NCI-H1930 (cell line): ENCODE results near the gene KRTAP10-10.
"Not testable (repeated sequence)": the region's sequence is repeated elsewhere in the genome, so short reads cannot be mapped to it uniquely, and the experiment has no call there.

Experiments used
- DNase-seq, 2 experiments: peaks; one replicate each; lab custom pipeline; 2025; lab: John Stamatoyannopoulos, UW

Gene KRTAP10-10

DNA sequence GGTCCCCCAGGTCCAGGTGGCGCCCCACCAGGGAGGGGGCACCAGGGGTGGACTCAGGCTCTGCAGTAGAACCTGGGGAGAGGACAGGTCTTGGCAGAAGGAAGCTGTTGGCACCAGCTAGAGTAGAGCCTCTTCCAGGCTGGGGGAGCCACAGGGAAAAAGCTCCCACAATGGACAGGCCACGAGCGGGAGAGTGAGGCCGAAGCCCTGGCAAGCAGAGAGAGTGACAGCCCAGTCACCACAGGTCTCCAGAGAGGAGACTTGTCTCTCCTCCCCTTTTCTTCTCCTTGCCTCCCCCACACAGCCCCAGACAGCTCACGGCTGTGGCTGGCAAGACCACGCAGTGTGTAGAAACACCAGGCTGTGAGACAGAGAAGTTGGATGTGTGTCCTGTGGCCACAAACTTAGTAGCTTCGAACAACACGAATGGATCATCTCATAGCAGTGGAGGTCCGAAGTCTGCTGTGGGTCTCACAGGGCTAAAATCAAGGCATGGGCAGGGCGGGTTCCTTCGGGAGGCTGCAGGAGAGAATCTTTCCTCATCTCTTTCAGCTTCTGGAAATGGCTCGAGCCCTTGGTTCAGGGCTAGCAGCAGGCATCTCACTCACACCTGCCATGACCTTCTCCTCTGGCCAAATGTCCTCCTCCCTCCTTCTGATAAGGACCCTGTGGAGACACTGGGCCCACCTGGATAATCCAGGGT lies 14.0 kb downstream of the KRTAP10-10 start:
- DNase-seq = no peak

DNA sequence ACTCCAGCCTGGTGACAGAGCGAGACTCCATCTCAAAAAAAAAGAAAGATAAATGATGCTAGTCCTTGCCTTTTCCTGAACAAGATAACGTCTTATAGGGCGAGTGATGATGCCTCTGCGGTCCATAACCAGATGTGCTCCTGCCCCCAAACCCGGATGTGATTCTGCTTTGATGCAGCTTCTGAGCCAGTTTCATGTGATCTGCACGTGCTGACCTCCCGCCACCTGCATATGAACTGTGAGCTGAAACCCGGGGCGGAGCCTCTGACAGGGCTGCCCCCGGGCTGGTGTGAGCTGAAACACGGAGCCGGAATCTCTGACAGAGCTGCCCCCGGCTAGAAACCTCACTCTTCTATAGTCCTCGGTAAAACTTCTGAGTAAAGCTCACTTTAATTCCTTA lies 16.0 kb downstream of the KRTAP10-10 start:
- DNase-seq = no peak

DNA sequence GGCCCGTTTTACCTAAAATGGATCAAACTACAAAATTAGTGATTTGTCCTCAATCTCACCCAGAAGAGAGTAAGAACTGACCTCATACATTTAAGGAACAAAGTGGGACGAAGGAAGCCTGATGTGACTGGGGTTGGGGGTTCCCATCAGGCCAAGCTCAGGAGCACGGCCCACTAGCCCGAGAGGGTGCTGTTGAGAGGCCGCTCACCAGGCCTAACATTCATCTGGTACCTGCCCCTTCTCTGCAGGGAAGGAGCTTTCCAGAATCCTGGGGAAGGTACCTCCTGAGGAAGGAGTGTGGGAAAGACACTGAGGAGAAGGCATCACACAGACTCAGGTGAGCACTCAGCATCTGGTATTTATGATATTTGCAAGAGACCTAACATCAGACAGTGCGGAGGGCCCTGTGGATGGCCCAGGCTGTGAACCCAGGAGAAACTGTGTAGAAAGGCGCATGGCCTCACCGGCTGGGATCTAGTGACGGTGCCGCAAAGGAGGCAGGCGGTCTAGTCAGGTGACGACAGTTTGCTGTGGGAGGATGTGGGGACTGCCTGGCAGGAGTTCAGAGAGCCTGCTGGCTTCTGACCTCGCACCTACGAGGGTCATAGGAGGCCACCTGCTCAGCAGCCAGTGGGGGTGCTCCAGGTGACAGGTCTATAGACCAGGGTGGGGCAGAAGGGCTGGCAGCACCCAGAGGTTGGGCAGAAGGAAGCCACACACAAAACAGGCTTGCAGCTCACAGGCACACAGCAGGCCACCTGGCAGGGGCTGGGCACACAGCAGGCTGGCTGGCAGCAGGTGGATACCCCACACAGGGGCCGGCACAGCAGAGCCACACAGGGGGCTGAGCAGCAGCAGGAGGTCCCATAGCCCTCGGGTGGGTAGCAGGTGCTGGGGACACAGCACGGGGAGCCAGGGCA lies 16.8 kb downstream of the KRTAP10-10 start:
- DNase-seq = no peak

DNA sequence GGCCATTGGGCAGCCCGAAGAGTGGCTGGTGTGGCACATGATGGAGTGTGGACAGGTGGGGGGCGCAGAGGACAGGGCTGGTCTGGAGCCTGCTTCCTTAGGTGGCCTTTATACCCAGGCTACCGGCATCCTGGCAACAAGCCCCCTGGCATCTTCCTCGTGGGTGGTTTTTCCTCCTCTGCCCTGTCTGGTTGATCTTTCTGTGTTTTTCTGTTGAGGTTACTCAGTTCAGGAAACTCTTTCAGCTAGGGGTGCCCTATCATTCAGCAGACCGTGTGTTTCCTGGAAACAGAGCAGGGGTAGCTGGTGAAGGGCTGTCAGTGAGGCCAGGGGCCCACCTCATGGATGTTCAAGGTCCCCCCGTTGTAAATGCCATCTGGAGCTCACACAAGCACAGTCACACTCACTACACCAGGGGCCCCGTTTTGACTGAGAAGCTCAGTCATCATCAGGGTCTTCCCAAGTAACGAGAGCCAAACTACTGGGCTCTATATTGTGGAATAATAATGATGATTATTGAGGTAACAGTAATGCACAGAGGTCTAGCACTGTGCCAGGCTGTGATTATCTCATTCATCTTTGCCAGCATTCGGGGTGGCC lies 17.5 kb downstream of the KRTAP10-10 start, which contains the start of gene KRTAP12-4:
TSS of gene KRTAP12-4 (minus strand) at position 84 of the 600 bp plus-strand sequence. CDS start at position 39, 45 bp downstream.
- no peak for DNase-seq

DNA sequence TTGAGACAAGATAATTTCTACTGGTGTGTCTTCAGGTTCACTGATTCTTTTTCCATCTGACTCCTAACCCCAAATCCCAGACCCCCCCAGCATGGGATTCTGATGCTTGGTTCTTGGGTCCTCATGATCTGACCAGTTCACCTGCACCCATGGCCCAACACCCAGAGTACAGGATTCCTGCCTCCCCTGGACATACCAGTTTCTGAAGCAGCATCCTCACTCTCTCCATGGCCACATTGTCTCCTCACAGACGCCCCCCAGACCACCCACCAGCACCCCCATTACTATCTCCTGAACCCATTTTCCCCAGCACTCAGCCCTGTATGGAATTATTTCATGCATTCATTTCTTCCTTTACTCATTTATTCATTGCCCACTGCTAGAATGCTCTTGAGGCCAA lies 19.7 kb downstream of the KRTAP10-10 start:
- DNase-seq = no peak

DNA sequence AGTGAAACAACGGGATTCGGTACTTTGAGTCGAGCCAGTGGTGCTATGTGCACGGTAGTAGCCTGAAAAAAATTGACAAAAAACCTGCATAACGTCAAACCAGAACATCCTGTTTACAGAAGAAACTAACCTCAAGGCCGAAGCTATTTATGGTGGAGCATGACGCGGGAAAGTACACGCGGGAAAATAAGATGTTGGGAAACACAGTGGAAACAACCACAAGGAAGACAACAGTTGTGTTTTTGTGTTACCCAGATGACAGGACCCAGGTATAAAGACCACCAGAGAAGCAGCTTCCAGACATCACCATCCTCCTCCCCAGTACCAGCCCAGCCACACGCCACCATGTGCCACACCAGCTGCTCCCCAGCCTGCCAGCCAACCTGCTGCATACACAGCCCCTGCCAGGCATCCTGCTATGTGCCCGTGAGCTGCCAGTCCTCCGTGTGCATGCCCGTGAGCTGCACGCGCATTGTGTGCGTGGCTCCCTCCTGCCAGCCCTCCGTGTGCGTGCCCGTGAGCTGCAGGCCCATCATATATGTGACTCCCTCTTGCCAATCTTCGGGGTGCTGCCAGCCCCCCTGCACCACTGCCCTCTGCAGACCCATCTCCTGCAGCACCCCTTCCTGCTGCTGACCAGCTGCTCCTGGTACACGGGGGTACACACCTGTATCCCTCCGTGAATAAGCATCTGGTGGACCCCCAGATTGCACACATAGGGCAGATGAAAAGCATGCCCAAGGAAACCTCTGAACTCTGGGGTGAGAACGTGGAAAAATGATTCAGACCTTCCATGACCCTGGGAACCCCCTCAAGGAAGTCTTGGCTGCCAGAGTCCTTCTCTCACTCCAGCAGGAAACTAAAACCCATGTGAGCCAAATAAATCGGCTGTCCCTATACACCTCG lies 20.7 kb downstream of the KRTAP10-10 start, which contains the start of gene KRTAP12-3:
TSS of gene KRTAP12-3 (plus strand) at position 298 of the 906 bp plus-strand sequence. CDS start at position 346, 48 bp downstream.
- DNase-seq = no peak

DNA sequence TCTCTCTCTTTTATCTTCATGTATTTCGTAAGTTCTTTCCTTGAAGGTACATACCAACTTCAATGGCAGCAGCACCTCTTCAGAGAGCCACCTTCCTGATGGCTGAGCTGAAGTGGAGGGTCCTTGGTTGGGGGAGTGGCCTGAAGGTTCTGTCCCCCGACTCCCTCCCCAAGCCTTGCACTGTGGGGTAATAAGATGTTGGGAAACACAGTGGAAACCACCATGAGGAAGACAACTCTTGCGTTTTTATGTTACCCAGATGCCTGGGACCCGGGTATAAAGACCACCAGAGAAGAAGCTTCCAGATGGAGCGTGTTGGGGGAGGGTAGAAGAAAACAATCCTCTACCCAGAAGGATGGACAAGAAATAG lies 21.4 kb downstream of the KRTAP10-10 start:
- no peak for DNase-seq

DNA sequence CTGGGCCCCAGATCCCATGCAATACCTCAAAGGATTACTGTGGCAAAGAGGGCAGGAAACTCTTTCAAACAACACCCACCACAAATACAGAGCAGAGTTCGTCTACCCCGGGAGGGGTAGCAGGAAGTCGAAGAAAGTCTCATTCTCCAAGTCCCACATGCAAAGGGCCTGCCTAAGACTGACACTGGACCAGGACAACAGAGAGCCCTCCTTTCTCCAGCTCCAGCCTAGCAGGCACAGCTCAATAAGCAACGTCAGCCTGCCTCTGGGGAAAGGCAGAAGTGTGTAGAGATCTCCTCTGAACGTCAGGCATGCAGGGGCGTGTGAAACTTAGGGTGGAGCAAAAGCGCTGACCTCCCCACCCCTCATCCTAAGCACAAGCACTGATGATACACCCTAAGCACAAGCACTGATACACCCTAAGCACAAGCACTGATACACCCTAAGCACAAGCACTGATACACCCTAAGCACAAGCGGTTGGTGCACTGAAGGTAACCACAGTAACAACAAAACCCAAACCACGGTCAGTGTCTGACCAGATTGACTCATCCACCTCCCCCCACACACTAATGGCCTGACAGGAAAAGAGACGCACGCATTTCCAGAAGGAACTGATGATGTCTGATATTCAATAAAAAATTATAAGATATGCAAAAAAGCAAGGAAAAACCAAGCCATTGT lies 21.9 kb downstream of the KRTAP10-10 start:
- DNase-seq = no peak

DNA sequence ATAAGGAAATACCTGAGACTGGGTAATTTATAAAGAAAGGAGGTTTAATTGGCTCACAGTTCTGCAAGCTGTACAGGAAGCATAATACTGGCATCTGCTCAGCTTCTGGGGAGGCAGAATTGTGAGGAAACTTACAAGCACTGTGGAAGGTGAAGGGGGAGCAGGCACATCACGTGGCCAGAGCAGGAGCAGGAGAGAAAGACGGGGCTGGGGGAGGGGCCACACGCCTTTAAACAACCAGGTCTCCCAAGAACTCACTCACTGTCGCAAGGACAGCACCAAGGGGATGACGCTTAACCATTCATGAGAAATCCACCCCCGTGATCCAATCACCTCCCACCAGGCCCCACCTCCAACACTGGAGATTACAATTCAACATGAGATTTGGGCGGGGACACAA lies 24.4 kb downstream of the KRTAP10-10 start:
- DNase-seq = not testable (repeated sequence)

DNA sequence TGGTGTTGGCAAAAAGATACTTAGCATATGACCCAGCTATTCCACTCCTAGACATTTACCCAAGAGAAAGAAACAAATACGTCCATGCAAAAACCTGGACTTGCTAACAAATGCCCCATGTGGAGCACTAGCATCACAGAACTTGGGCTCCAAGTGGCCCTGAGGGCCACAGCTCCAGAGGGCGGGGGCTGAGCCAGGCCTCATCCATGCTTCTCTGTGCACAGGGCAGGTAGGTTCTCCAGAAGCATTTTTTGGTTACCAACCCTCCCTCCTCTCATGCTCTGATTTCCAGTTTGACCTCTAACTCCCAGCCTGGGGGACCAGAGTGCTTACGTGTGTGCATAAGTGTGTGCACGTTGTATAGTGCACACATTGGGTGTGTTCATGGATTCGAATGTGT lies 27.5 kb downstream of the KRTAP10-10 start:
- DNase-seq = no peak

DNA sequence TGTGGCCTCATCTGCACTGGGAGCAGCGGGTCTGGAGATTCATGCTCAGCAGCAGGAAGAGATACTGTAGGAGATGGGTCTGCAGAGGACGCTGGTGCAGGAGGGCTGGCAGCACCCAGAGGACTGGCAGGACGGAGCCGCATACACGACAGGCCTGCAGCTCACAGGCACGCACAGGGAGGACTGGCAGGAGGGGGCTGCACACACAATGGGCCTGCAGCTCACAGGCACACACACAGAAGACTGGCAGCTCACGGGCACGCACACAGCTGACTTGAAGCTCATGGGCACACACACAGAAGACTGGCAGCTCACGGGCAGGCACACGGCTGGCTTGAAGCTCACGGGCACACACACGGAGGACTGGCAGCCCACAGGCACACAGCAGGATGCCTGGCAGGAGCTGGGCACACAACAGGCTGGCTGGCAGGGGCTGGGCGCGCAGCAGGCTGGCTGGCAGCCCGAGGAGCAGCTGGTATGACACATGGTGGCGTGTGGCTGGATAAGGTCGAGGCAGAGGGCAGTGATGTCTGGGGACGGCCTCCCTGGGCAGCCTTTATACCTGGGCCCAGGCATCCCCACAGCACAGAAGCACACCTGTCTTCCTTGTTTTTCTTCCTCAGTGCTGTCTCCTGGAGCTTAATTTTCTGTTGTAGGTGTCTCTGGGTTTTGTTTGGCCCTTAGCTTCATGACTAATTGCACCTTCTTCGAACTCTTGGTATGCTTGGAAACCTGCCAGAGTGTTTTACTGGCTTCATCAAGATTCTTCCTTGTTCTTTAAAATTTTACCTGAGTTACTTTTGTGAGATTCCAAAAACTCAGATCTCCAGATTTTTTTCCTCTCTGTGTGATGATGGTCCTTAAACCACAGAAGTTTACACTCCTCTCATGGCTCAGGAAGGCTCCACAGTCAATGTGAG lies 29.5 kb downstream of the KRTAP10-10 start, which contains the start of gene KRTAP12-2:
TSS of gene KRTAP12-2 (minus strand) at position 527 of the 920 bp plus-strand sequence. CDS start at position 486, 41 bp downstream.
- DNase-seq = no peak

DNA sequence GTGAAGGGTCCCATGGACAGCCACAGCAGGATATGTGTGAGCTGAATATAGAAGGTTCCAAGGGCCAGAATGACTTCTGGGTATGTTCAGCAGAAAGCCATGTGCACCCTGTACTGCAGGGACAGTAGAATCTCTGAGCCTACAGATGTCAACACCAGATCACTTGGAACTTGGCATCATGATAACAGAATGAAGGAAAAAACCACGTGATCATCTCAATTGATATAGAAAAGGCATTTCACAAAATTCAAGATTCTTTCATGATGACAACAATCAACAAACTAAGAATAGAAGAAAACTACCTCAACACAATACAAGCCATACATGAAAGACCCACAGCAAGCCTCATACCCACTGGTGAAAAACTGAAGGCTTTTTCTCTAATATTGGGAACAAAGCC lies 30.5 kb downstream of the KRTAP10-10 start:
- DNase-seq = no peak

DNA sequence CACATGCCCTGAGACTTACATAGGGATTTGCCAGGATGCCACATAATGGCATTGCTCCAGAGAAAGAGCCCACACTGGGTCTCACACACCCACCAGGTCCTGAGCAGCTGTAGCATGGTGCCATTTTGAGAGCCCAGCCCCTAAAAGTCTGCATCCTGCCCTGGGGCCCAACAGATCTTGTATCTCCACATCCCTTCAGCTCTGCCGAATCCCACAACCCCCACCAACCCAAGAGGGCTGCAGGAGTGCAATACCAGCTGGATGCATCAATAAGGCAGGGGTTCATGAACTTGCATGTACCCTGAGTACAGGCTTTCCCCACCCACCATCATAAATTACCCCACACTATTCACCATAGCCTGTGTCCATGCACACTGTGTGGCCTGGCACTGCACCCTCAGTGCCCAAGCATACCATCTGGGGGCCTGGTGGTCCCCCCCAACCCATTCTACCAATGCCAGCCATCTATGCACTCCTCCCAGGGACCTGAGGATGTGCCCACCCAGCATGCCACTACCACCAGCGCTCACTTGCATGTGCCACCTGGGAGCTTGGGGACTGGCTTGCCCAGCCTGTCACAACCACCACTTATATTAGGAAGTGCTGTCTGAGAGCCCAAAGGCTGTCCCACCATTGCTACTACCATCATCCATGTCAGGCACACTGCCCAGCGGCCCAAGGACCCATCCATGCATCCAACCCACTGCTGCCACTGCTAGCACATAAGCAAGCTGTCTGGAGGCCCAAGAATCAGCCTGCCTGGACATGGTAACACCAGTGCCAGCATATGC lies 33.7 kb downstream of the KRTAP10-10 start:
- no peak for DNase-seq

DNA sequence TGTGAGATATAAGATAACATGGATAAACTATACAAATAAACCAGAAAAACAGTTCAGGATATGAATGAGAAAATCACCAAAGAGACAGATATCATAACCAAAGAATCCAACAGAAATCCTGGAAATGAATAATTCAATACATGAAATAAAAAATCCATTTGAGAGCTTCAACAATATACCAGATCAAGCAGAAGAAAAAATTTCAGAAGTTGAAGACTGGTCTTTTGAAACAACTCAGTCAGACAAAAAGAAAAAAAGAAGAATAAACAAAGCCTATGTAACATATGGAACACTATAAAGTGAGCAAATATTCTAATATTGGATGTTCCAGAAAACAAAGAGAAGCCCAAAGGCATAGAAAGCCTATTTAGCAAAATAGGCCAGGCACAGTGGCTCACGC lies 34.8 kb downstream of the KRTAP10-10 start:
- DNase-seq = no peak

DNA sequence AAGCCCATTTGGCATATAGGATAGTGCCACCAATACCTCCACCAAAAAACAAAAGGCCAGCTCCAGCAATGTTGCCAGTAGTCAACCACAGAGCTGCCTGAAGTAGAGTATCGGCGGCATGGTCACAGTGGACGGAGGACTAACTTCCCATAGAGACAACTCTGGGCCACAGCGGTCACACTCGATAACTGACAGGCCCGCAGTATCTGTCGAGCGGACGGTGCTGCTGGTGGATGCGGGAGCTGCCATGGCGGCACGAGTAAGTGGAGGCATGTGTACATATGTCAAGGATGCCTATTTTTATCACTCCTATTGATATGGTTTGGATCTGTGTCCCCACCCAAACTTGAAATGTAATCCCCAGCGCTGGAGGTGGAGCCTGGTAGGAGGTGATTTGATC lies 40.7 kb downstream of the KRTAP10-10 start:
- no peak for DNase-seq

DNA sequence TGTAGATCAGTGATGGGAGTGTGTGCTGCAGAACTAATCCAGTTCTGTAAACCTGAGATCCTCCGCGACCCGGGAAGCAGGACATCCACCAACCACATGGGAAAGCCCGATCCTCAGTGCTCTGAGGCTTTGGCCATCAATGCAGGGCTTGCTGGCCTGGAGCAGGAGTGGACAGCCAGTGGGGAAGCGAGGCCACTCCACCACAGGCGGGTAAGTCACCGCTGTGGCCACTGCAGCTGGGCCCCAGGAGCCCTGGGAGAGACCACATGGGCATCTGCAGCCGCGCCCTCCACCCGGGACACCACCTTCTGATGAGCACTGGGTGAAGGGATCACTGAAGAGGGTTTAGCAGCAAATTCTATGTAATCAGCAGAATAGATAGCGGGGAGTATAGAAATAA lies 44.0 kb downstream of the KRTAP10-10 start:
- DNase-seq = no peak

DNA sequence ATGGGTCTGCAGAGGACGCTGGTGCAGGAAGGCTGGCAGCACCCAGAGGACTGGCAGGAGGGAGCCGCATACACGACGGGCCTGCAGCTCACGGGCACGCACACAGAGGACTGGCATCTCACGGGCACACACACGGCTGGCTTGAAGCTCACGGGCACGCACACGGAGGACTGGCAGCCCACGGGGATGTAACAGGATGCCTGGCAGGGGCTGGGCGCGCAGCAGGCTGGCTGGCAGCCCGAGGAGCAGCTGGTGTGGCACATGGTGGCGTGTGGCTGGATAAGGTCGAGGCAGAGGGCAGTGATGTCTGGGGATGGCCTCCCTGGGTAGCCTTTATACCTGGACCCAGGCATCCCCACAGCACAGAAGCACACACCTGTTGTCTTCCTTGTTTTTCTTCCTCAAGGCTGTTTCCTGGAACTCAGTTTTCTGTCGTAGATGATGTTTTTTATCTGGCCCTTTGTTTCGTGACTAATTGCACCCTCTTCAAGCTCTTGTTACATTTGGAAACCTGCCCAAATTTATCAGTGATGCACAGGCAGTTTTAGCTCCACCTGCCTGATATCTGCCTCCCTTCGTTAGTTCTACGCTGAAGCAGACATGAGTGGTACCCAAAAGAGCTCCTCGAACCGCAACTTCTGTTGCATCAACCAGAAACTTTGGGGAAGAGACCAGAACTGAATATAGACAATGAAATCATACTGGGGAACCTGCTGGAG lies 44.9 kb downstream of the KRTAP10-10 start, which contains the start of gene KRTAP12-1:
TSS of gene KRTAP12-1 (minus strand) at position 303 of the 719 bp plus-strand sequence. CDS start at position 263, 40 bp downstream.
- DNase-seq = no peak

DNA sequence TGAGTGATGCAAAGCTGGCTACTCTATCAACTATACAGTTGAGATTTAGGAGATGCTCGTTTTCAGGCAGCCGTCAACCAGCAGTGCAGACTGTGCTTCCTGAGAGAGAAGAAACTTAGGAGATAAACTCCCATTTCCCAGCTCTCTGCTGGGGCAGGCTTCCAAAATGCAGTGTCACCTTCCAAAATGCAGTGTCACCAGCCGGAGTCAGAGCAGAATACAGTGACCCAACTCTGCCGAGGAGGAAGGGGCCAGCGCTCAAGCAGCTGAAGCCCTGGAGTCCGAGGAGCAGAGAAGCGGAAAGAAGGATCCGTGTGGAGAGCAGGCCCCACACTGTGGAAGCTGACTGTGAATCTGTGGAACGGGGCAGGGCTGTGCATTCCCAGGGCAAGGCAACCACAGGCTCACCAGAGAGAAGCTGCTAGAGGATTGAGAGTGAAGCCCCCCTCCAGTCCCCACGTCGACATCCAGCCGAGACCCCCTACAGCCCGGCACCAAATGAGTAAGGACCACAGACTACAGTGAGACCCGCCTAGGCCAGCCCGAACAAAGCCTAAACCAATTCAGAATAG lies 45.5 kb downstream of the KRTAP10-10 start:
- DNase-seq = no peak
